Stimulated activated CD4-positive, alpha-beta T cell treated with anti-CD3 and anti-CD28 coated beads, Interleukin-4, amount 100 ng/mL, for 4 hours (primary cell): ENCODE data around the gene ERC2.

ENCODE experiments used
- DNase-seq, 2 experiments: peaks; one replicate each; pipeline ENCODE4 v3.0.0-alpha.2; 2020

Gene ERC2

DNA sequence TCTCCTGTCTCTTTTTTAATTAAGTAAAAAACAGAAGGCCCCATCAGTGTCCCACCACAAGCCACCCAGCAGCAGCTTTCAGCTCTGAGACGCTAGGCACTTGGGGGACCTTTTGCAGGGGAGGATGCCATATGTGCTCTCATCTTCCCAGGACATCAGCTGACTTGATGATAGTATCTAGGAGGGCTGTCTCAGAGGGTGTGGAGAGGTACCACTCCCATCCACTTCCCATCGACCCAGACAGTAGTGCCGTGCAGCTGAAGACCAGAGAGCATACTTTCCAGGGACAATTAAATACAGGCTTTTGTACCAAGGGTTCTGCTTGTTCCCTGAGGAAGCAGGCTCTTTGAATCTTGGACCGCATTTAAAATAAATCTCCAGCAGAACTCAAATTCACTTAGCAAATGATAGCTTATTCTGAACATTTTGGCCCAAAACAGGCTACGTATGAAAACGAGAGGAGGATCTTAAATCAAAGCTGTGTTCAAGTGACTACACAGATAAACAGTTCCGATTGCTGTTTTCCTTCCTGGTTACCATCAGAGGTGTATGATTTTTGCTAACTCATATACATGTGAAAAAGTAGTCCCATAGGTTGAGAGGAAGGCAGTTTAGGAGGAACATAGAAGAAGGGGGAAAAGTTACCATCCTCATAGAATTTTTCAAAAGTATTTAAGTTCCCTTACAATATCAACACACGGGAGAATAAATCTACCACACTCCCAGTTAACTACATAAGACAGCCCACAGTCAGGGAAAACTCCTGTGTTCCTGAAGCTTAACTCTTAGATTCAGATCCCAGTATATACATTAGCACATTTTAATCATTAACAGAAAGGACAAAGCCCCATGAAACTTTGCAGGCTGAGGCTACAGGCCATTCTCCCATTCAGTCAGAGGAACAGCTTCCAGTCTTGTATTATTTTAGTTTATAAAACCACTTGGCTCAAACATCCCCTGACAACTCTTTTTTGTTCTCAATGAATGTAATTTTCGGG lies 990.7 kb downstream of the ERC2 start:
- no peak for DNase-seq

- no peak for DNase-seq
Observed at GRCh38 chr3:55476515-55476914, 991.8 kb downstream of the ERC2 start.

GRCh38 chr3:55474213-55474632 lies 994.0 kb downstream of the ERC2 start:
- no peak for DNase-seq

GRCh38 chr3:55473788-55474187 lies 994.5 kb downstream of the ERC2 start:
- DNase-seq, result no peak

GRCh38 chr3:55471522-55472280 lies 996.6 kb downstream of the ERC2 start:
- no peak for DNase-seq

- no peak for DNase-seq
Observed at GRCh38 chr3:55471084-55471483, 997.2 kb downstream of the ERC2 start.

- no peak for DNase-seq
Observed at GRCh38 chr3:55469957-55470526, 998.2 kb downstream of the ERC2 start.

- no peak for DNase-seq
Observed at GRCh38 chr3:55468251-55468650, 1000.0 kb downstream of the ERC2 start.

DNA sequence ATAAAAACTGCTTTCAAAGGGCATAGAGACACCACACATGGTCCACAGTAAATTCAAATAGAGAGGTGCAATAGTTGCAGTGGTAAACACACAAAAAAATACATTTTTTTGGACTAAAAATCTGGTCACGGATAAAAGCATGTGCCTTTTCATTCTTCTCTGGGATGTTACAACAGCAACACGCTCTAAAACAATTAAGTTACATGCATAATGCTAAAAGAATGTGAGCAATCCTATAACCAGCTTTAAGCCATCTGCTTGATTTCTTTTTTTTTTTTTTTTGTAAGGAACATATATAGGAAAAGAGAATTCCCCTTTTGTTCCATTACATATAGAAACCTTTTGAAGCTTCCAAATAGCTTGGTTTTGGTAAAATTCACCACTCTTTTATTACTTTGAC lies 1001.2 kb downstream of the ERC2 start:
- DNase-seq, result no peak

GRCh38 chr3:55466526-55466925 lies 1001.7 kb downstream of the ERC2 start:
- DNase-seq, result no peak

GRCh38 chr3:55461896-55462295 lies 1006.4 kb downstream of the ERC2 start:
- DNase-seq, result no peak

DNA sequence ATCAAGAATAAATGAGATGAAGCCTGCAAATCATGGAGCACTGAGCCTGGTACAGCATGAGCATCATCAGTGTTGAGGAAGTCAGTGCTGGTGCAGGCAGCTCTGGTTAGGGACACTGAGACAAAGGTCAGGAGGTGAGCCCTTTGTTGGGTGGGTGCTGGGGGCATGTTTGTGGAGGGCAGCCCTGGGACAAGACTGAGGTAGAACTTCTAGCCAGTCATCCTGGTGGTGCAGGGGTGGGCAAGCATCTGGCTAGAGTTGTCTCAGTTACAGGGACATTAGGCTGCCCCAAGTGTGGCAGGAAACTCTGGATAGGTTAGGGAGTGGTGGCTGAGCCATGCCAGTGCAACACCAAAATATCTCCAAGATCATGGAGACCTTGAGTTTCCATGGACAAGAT lies 1008.4 kb downstream of the ERC2 start:
- no peak for DNase-seq
